DOHH2 (cell line): ENCODE data around the gene PARP15.

Experiments used
- H3F3A ChIP-seq: fragments of 200-600 bp; sonication (generic), shearing (Covaris generic); 2 replicates; pipeline ENCODE4 v1.6.0; 2016; ENCODE audit warnings: antibody characterized with exemption, mild to moderate bottlenecking; ENCODE audit not compliant: control insufficient read depth, insufficient read depth
- H3K27ac ChIP-seq: fragments of 200-600 bp; sonication (generic); 2 replicates; pipeline ENCODE4 v1.5.1; 2014; ENCODE audit warnings: low read depth, mild to moderate bottlenecking, low read length, moderate library complexity
- H3K27me3 ChIP-seq: fragments of 200-600 bp; sonication (generic); 2 replicates; pipeline ENCODE4 v1.6.1; 2014; ENCODE audit warnings: mild to moderate bottlenecking, low read length, mixed read lengths; ENCODE audit not compliant: control insufficient read depth
- H3K36me3 ChIP-seq: fragments of 200-600 bp; sonication (generic); 2 replicates; pipeline ENCODE4 v1.6.1; 2014; ENCODE audit warnings: mild to moderate bottlenecking, low read length, moderate library complexity, mixed read lengths; ENCODE audit not compliant: control insufficient read depth
- H3K4me1 ChIP-seq: fragments of 200-600 bp; sonication (generic); 2 replicates; pipeline ENCODE4 v1.6.1; 2014; ENCODE audit warnings: mild to moderate bottlenecking, low read length, mixed read lengths; ENCODE audit not compliant: control insufficient read depth
- H3K4me2 ChIP-seq: fragments of 200-600 bp; sonication (generic); 2 replicates; pipeline ENCODE4 v1.6.0; 2014; ENCODE audit warnings: mild to moderate bottlenecking, low read length, moderate library complexity
- H3K4me3 ChIP-seq: fragments of 200-600 bp; sonication (generic); 2 replicates; pipeline ENCODE4 v1.5.1; 2014; ENCODE audit warnings: mild to moderate bottlenecking, low read length, mixed read lengths
- H3K79me2 ChIP-seq: fragments of 200-600 bp; sonication (generic); 2 replicates; pipeline ENCODE4 v1.6.1; 2014; ENCODE audit warnings: mild to moderate bottlenecking, low read length, mixed read lengths; ENCODE audit not compliant: control insufficient read depth
- H3K9me2 ChIP-seq: fragments of 200-600 bp; sonication (generic); replicated peaks from 2 replicates; pipeline ENCODE4 v1.6.1; 2014; ENCODE audit warnings: mild to moderate bottlenecking, low read length, mixed read lengths; ENCODE audit not compliant: control insufficient read depth
- H3K9me3 ChIP-seq: fragments of 200-600 bp; sonication (generic); 2 replicates; pipeline ENCODE4 v1.6.1; 2014; ENCODE audit warnings: antibody characterized with exemption, low read length, mixed read lengths; ENCODE audit not compliant: control insufficient read depth, insufficient read depth
- H4K20me1 ChIP-seq: fragments of 200-600 bp; sonication (generic); 2 replicates; pipeline ENCODE4 v1.6.0; 2014; ENCODE audit warnings: low read depth, mild to moderate bottlenecking, antibody characterized with exemption, low read length, moderate library complexity; ENCODE audit not compliant: control insufficient read depth, insufficient read depth
- EZH2phosphoT487 ChIP-seq: fragments of 200-600 bp; sonication (generic); IDR thresholded peaks from 2 replicates; pipeline ENCODE4 v1.6.1; 2017; ENCODE audit warnings: borderline replicate concordance, mild to moderate bottlenecking, antibody characterized with exemption, low read length, moderate library complexity, mixed read lengths
- TF ChIP-seq, protein P1 (sequence below): fragments of 200-600 bp; sonication (generic); IDR thresholded peaks from one replicate; pipeline ENCODE4 v1.5.1; 2014; ENCODE audit warnings: antibody characterized with exemption, mild to moderate bottlenecking, low read depth, low read length; ENCODE audit not compliant: poor library complexity, severe bottlenecking

PARP15 gene

GRCh38 chr3:122581622-122582021 is 4.2 kb downstream of the PARP15 start:
- Histone ChIP-seq H3K4me3 (no peak overlapping the region), H3K9me2 (no peaks in the 10 kb centered on the region), H3K36me3 (no peaks in the 10 kb centered on the region), H4K20me1 (no peaks in the 10 kb centered on the region), H3F3A (peaks cover 6% of the 10 kb centered on the region; the same call in 1 of the 2 replicates), H3K79me2 (no peaks in the 10 kb centered on the region), H3K9me3 (peaks cover 18% of the 10 kb centered on the region), H3K4me1 (peaks cover 26% of the 10 kb centered on the region), H3K27ac (no peak overlapping the region), H3K27me3 (peaks cover 5% of the 10 kb centered on the region; the same call in 1 of the 2 replicates), H3K4me2 (no peak overlapping the region)
- no peak for TF ChIP-seq EZH2phosphoT487
- TF ChIP-seq, protein P1, sequence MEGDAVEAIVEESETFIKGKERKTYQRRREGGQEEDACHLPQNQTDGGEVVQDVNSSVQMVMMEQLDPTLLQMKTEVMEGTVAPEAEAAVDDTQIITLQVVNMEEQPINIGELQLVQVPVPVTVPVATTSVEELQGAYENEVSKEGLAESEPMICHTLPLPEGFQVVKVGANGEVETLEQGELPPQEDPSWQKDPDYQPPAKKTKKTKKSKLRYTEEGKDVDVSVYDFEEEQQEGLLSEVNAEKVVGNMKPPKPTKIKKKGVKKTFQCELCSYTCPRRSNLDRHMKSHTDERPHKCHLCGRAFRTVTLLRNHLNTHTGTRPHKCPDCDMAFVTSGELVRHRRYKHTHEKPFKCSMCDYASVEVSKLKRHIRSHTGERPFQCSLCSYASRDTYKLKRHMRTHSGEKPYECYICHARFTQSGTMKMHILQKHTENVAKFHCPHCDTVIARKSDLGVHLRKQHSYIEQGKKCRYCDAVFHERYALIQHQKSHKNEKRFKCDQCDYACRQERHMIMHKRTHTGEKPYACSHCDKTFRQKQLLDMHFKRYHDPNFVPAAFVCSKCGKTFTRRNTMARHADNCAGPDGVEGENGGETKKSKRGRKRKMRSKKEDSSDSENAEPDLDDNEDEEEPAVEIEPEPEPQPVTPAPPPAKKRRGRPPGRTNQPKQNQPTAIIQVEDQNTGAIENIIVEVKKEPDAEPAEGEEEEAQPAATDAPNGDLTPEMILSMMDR: no peak

GRCh38 chr3:122582390-122582789 is 4.9 kb downstream of the PARP15 start:
- Histone ChIP-seq H3K4me1 (peaks cover 20% of the 10 kb centered on the region), H4K20me1 (no peaks in the 10 kb centered on the region), H3K27ac (no peak overlapping the region), H3K4me2 (no peak overlapping the region), H3F3A (peaks cover 6% of the 10 kb centered on the region; the same call in 1 of the 2 replicates), H3K9me3 (peaks cover 18% of the 10 kb centered on the region), H3K9me2 (no peaks in the 10 kb centered on the region), H3K27me3 (peaks cover 4% of the 10 kb centered on the region; the same call in 1 of the 2 replicates), H3K4me3 (no peak overlapping the region), H3K79me2 (no peaks in the 10 kb centered on the region), H3K36me3 (no peaks in the 10 kb centered on the region)
- TF ChIP-seq, protein P1: no peak
- no peak for TF ChIP-seq EZH2phosphoT487

DNA sequence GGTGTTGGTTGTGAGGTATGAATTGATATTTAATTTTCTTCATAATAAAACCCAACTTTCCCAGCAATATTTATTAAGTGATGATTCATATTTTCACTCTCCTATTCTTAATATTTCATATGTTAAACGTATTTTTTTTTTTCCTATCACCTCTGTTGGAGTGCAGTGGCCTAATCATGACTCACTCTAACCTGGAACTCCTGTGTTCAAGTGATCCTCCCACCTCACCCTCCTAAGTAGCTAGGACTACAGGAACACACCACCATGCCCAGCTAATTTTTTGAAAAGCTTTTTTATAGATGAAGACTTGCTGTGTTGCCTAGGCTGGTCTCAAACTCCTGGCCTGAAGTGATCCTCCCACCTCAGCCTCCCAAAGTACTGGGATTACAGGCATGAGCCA is 8.6 kb downstream of the PARP15 start:
- H3K27ac ChIP-seq: no peak overlapping the region
- H4K20me1 ChIP-seq: no peaks in the 10 kb centered on the region
- no peaks in the 10 kb centered on the region for H3K9me2 ChIP-seq
- H3K4me3 ChIP-seq: no peak overlapping the region
- no peaks in the 10 kb centered on the region for H3K36me3 ChIP-seq
- no peaks in the 10 kb centered on the region for H3K79me2 ChIP-seq
- H3F3A ChIP-seq: no peaks in the 10 kb centered on the region
- no peak overlapping the region for H3K4me2 ChIP-seq
- no peak for TF ChIP-seq EZH2phosphoT487
- TF ChIP-seq, protein P1: no peak
- peaks cover 16% of the 10 kb centered on the region for H3K9me3 ChIP-seq
- no peaks in the 10 kb centered on the region for H3K4me1 ChIP-seq
- no peaks in the 10 kb centered on the region for H3K27me3 ChIP-seq
